DND-41 (cell line): ENCODE results near the gene ZNF12.
"Not testable (repeated sequence)": the region's sequence is repeated elsewhere in the genome, so short reads cannot be mapped to it uniquely, and the experiment has no call there.

Experiments used
- EZH2 ChIP-seq: IDR thresholded peaks from 3 replicates; pipeline ENCODE4 v1.6.1; 2012; ENCODE audit warnings: borderline replicate concordance, low read depth, mild to moderate bottlenecking, moderate library complexity, low read length, inconsistent platforms; ENCODE audit not compliant: severe bottlenecking
- TF ChIP-seq, protein P1 (sequence below): IDR thresholded peaks from 2 replicates; pipeline ENCODE4 v1.5.1; 2012; ENCODE audit warnings: borderline replicate concordance, low read length, moderate library complexity, mild to moderate bottlenecking; ENCODE audit not compliant: poor library complexity, severe bottlenecking; ENCODE audit errors: extremely low read depth

DNA sequence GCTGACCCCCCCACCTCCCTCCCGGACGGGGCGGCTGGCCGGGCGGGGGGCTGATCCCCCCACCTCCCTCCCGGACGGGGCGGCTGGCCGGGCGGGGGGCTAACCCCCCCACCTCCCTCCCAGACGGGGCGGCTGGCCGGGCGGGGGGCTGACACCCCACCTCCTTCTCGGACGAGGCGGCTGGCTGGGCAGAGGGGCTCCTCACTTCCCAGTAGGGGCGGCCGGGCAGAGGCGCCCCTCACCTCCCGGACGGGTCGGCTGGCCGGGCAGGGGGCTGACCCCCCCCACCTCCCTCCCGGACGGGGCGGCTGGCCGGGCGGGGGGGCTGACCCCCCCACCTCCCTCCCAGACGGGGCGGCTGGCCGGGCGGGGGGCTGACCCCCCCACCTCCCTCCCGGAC is 35.9 kb downstream of the ZNF12 start:
- TF ChIP-seq, protein P1, sequence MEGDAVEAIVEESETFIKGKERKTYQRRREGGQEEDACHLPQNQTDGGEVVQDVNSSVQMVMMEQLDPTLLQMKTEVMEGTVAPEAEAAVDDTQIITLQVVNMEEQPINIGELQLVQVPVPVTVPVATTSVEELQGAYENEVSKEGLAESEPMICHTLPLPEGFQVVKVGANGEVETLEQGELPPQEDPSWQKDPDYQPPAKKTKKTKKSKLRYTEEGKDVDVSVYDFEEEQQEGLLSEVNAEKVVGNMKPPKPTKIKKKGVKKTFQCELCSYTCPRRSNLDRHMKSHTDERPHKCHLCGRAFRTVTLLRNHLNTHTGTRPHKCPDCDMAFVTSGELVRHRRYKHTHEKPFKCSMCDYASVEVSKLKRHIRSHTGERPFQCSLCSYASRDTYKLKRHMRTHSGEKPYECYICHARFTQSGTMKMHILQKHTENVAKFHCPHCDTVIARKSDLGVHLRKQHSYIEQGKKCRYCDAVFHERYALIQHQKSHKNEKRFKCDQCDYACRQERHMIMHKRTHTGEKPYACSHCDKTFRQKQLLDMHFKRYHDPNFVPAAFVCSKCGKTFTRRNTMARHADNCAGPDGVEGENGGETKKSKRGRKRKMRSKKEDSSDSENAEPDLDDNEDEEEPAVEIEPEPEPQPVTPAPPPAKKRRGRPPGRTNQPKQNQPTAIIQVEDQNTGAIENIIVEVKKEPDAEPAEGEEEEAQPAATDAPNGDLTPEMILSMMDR, result not testable (repeated sequence)
- TF ChIP-seq EZH2, result not testable (repeated sequence)
